PFSK-1 (cell line): Measurements from ENCODE around the gene FRMD3.

ENCODE experiments used
- POLR2AphosphoS5 ChIP-seq: IDR thresholded peaks from 2 replicates; pipeline ENCODE4 v1.6.1; 2012; ENCODE audit warnings: low read depth, mild to moderate bottlenecking, control low read depth, low read length, moderate library complexity
- SIN3A ChIP-seq: IDR thresholded peaks from 2 replicates; pipeline ENCODE4 v1.6.1; 2012; ENCODE audit warnings: mild to moderate bottlenecking, low read length, moderate library complexity, borderline replicate concordance; ENCODE audit not compliant: insufficient read depth

GRCh38 chr9:83247732-83248131 lies 290.5 kb downstream of the FRMD3 start:
- no peak for TF ChIP-seq SIN3A
- TF ChIP-seq POLR2AphosphoS5 = no peak
